Measurements from ENCODE around the gene KLK11. TPM values are rescaled to one million over a fixed set of nuclear protein-coding genes. Genes with fewer than 3 reads are reported as not detected.

KLK11 gene
- total and polyA plus RNA-seq, 10 of the 15 experiments (the other 5 are each of a cell fraction or from before 2014, with no cell fraction given): not detected

DNA sequence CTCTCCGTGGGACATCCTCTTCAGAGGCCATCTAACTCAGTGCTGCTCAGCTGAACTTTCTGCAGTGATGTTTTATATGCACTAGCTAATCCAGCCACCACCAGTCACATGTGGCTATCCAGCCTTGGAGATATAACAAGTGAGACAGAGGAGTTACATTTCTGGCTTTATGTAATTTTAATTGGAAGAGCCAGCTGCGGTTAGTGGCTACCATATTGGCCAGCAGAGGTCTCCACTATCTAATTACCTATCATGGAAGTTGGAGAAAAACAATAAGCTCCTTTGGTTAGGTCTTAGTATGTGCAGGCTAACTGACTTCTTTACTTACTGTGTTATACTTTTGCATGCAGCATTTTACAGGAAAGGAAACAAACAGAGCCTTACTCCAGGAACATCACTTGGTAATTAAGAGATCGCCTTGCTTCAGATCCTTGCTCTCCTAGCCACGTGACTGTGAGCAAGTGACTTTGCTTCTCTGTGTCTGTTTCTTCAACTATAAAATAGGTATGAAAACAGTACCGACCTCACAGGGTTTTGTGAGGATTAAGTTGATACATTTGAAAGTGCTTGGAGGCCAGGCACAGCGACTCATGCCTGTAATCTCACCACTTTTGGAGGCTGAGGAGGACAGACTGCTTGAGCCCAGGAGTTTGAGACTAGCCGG is 5.3 kb downstream of the KLK11 start:
- Histone ChIP-seq H3K9ac (ENCODE audit: control insufficient read depth, insufficient read depth, low read length) (no peak overlapping the region), H3K4me3 (no peak overlapping the region), H4K20me1 (ENCODE audit: control insufficient read depth, insufficient read depth) (no peaks in the 10 kb centered on the region), H3K4me1 (ENCODE audit: control insufficient read depth, insufficient read depth, low read length) (no peaks in the 10 kb centered on the region), H2AFZ (ENCODE audit: control insufficient read depth, low read depth, low read length) (no peak overlapping the region), H3K4me2 (ENCODE audit: control insufficient read depth, insufficient read depth) (no peak overlapping the region), H3K9me3 (replicated peaks; ENCODE audit: control insufficient read depth, insufficient read depth, low read length) (no peaks in the 10 kb centered on the region; the same call in 2 of the 3 replicates), H3K36me3 (ENCODE audit: control insufficient read depth in 2 of 2, insufficient read depth in 2 of 2, low read length in 1 of 2) (no peaks in the 10 kb centered on the region), H3K27me3 (replicated peaks in 1 of 2; ENCODE audit: control insufficient read depth in 2 of 2, insufficient read depth in 2 of 2, low read length in 1 of 2) (no peaks in the 10 kb centered on the region; a peak in 3 of 4 replicates), H3K27ac (ENCODE audit: control insufficient read depth, insufficient read depth) (no peak overlapping the region), H3K79me2 (ENCODE audit: control insufficient read depth, insufficient read depth, low read length) (no peaks in the 10 kb centered on the region)
- CTCF ChIA-PET: interaction anchor here (0.7 to 1.9 kb wide), 6 partner anchors 41 to 238 kb away, joined by 3 to 17 read pairs (median 4); no protein-coding TSS in a partner anchor
- POLR2A ChIA-PET: interaction anchor here (0.6 kb wide), 1 partner anchor 13 kb away, joined by 6 read pairs; no protein-coding TSS in a partner anchor
- in situ Hi-C loops (cut with MboI): no loop called here
- ATAC-seq: peak; percentile 49
- no TSS peak for BruUV-seq (replicated peaks)
- TF ChIP-seq TAF1 (IDR thresholded peaks at IDR 0.05; ENCODE audit: borderline replicate concordance, low read depth, low read length) (no peak), RUNX3 (IDR thresholded peaks at IDR 0.05; ENCODE audit: low read length) (peak; percentile 81), PAX8 (IDR thresholded peaks at IDR 0.05) (no peak), TARDBP (IDR thresholded peaks at IDR 0.05; ENCODE audit: borderline replicate concordance) (no peak), NFYA (IDR thresholded peaks at IDR 0.05; ENCODE audit: borderline replicate concordance, low read depth, low read length) (no peak), EZH2 (IDR thresholded peaks at IDR 0.05; ENCODE audit: borderline replicate concordance, control insufficient read depth, low read depth, low read length) (no peak), SMC3 (IDR thresholded peaks at IDR 0.05; ENCODE audit: borderline replicate concordance, low read length) (peak; percentile 27; the same call in 1 of the 2 replicates), ZNF274 (IDR thresholded peaks at IDR 0.05; ENCODE audit: insufficient read depth, insufficient read length) (no peak), RAD21 (IDR thresholded peaks at IDR 0.05; ENCODE audit: insufficient read depth, low read depth, low read length) (peak; percentile 31; the same call in 1 of the 2 replicates), ZNF217 (IDR thresholded peaks at IDR 0.05) (no peak)
- TF ChIP-seq, protein P1, sequence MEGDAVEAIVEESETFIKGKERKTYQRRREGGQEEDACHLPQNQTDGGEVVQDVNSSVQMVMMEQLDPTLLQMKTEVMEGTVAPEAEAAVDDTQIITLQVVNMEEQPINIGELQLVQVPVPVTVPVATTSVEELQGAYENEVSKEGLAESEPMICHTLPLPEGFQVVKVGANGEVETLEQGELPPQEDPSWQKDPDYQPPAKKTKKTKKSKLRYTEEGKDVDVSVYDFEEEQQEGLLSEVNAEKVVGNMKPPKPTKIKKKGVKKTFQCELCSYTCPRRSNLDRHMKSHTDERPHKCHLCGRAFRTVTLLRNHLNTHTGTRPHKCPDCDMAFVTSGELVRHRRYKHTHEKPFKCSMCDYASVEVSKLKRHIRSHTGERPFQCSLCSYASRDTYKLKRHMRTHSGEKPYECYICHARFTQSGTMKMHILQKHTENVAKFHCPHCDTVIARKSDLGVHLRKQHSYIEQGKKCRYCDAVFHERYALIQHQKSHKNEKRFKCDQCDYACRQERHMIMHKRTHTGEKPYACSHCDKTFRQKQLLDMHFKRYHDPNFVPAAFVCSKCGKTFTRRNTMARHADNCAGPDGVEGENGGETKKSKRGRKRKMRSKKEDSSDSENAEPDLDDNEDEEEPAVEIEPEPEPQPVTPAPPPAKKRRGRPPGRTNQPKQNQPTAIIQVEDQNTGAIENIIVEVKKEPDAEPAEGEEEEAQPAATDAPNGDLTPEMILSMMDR (IDR thresholded peaks at IDR 0.05 in 2 of 3, conservative IDR thresholded peaks at IDR 0.05 in 1 of 3; ENCODE audit: control insufficient read depth in 2 of 3, extremely low read depth in 1 of 3, insufficient read depth in 1 of 3, low read depth in 3 of 3, low read length in 3 of 3): peak; percentile 47 to 52 (median 48)
- TF ChIP-seq, protein P2, sequence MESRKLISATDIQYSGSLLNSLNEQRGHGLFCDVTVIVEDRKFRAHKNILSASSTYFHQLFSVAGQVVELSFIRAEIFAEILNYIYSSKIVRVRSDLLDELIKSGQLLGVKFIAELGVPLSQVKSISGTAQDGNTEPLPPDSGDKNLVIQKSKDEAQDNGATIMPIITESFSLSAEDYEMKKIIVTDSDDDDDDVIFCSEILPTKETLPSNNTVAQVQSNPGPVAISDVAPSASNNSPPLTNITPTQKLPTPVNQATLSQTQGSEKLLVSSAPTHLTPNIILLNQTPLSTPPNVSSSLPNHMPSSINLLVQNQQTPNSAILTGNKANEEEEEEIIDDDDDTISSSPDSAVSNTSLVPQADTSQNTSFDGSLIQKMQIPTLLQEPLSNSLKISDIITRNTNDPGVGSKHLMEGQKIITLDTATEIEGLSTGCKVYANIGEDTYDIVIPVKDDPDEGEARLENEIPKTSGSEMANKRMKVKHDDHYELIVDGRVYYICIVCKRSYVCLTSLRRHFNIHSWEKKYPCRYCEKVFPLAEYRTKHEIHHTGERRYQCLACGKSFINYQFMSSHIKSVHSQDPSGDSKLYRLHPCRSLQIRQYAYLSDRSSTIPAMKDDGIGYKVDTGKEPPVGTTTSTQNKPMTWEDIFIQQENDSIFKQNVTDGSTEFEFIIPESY (IDR thresholded peaks at IDR 0.05): no peak
- TF ChIP-seq, protein P3, sequence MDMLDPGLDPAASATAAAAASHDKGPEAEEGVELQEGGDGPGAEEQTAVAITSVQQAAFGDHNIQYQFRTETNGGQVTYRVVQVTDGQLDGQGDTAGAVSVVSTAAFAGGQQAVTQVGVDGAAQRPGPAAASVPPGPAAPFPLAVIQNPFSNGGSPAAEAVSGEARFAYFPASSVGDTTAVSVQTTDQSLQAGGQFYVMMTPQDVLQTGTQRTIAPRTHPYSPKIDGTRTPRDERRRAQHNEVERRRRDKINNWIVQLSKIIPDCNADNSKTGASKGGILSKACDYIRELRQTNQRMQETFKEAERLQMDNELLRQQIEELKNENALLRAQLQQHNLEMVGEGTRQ (IDR thresholded peaks at IDR 0.05; ENCODE audit: borderline replicate concordance, low read depth, low read length): no peak
- SMC1A ChIA-PET (ENCODE audit: uncharacterized antibody, unreplicated experiment): no interaction called here
- RAD21 ChIA-PET (ENCODE audit: unreplicated experiment): interaction anchor here (0.5 to 1.4 kb wide), 2 partner anchors 75 to 98 kb away, joined by 3 to 4 read pairs; no protein-coding TSS in a partner anchor
- WGBS (ENCODE audit: insufficient coverage, insufficient replicate concordance, low lambda C conversion rate, missing lambda C conversion rate): 24% methylated on average over 7 of the region's 7 CpGs
- FAIRE-seq: peak; percentile 54
- intact Hi-C loops (cut with micrococcal nuclease; ENCODE audit: unreplicated experiment): no loop called here
- DNase-seq (ENCODE audit: low read depth, low spot score): no peak
